Measurements from ENCODE around the gene C1QTNF12.

- no peak for TF ChIP-seq CTCF (IDR thresholded peaks at IDR 0.05; ENCODE audit: poor library complexity, severe bottlenecking)
- no peak for TF ChIP-seq EZH2 (IDR thresholded peaks at IDR 0.05; ENCODE audit: borderline replicate concordance, insufficient read depth, low read length, poor library complexity, severe bottlenecking)
- TF ChIP-seq EP300 (conservative IDR thresholded peaks at IDR 0.05; ENCODE audit: poor library complexity, severe bottlenecking): no peak
These were observed 27.9 kb upstream of the C1QTNF12 start for GRCh38 chr1:1274299-1274930.

Measured in neural cell (in vitro differentiated cells).